Effector memory CD8-positive, alpha-beta T cell (primary cell): ENCODE measurements around the gene SOHLH1.
A peak's percentile ranks its signal among the peaks of the same experiment; 100 is the strongest.

ENCODE experiments used
- ATAC-seq: fragments of 150-1000 bp; cut with Tn5 transposase; replicated peaks from 2 replicates; pipeline ENCODE4 v1.10.0; 2021; ENCODE audit warnings: mild to moderate bottlenecking, moderate library complexity
- DNase-seq, 3 experiments: peaks; one replicate each; pipeline ENCODE4 v3.0.0; 2021
- H3K27ac Mint-ChIP-seq, 2 donors: one replicate each; pipeline ENCODE4 v1.8.0; 2022; ENCODE audit warnings: mild to moderate bottlenecking in 2 of 2, mixed read lengths in 2 of 2, moderate library complexity in 2 of 2
- H3K27me3 Mint-ChIP-seq, 2 donors: one replicate each; pipeline ENCODE4 v1.8.0; 2022; ENCODE audit warnings: mixed read lengths in 2 of 2
- H3K36me3 Mint-ChIP-seq: one replicate; pipeline ENCODE4 v1.8.0; 2022; ENCODE audit warnings: mild to moderate bottlenecking, moderate library complexity, mixed read lengths; ENCODE audit not compliant: insufficient read depth
- H3K4me1 Mint-ChIP-seq, 2 donors: one replicate each; pipeline ENCODE4 v1.8.0; 2022; ENCODE audit warnings: low read depth in 2 of 2, mixed read lengths in 2 of 2
- H3K4me3 Mint-ChIP-seq, 2 donors: one replicate each; pipeline ENCODE4 v1.8.0; 2022; ENCODE audit warnings: mild to moderate bottlenecking in 2 of 2, mixed read lengths in 2 of 2, moderate library complexity in 2 of 2
- H3K9me3 Mint-ChIP-seq, 2 donors: one replicate each; pipeline ENCODE4 v1.8.0; 2022; ENCODE audit warnings: mixed read lengths in 2 of 2

The SOHLH1 gene

DNA sequence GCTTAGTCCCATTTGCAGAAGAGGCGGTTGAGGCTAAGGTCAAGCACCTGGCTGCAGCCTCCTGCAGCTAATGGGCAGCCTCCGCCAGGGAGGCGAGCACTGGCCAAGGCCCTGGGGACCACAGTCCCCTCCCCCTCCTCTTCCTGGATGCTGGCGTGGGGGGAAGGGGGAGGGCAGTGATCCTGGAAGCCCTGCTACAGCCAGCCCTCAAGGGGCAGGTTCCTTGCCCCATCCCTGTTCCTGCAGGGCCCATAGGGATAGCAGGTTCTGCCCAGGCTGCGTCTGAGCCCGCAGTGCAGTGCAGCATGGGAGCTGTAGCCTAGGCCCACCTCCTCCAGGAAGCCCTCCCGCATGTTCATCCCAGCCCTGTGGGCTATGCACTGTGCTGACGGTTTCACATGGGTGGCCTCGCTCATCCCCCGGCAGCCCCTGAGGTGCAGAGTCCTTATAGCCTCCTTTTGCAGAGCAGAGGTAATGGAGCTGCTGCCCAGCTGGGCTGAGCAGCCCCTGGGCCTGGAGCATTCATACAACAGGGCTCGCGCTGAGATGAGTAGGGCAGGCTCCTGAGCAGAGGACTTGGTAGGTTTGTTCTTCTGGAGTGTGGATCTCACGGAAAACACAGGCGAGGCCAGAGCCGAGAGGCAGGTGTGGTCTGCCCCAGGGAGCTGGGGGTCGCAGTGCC, 38.7 kb upstream of the SOHLH1 start:
- peaks cover 0 to 2% of the 10 kb centered on the region in 2 donors for H3K4me1 Mint-ChIP-seq
- H3K27ac Mint-ChIP-seq: no peak overlapping the region
- H3K27me3 Mint-ChIP-seq: peaks cover 19 to 70% of the 10 kb centered on the region in 2 donors
- no peak overlapping the region for H3K4me3 Mint-ChIP-seq
- H3K9me3 Mint-ChIP-seq: no peaks in the 10 kb centered on the region
- DNase-seq (no peak), ATAC-seq (no peak)
- H3K36me3 Mint-ChIP-seq: no peaks in the 10 kb centered on the region

DNA sequence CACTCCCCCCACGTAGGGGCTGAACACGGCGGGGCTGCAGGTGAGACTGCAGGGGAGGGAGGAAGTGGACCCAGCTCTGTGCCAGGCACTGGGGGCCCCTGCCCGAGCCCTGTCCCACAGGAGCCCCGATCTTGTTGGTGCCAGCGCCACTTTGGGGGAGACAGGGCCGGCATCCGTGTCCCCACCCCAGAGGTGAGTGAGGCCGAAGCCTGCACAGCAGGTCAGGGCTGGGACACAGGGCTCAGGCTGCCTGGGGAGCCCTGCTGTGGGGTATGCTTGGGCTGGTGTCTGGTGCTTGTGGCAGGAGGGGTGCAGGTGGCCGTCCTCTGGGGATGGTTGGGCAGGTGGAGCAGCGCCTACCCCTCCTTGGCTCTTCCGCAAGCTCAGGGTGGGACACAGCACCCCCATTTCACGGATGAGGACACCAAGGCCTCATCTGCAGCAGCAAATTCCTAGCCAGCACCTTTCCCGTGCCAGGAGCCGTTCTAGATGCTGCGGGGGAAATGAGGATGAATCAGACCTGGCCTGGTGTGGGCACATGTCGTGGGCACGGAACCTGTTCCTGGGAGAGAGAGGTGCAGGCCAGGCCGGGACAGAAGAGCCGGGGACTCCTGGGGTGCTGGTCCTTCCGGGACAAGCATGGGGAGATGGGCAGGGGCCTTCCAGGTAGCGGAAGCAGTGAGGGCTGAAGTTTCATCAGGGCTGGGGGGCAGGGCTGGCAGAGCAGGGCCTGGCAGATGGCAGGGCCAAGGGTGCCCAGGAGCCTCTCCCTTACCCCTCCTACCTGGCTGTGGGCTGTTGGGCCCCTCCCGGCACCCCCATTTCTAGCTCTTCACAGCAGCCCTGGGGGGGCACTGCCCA, 37.9 kb upstream of the SOHLH1 start:
- DNase-seq (no peak), ATAC-seq (no peak)
- no peaks in the 10 kb centered on the region for H3K9me3 Mint-ChIP-seq
- no peak overlapping the region for H3K27ac Mint-ChIP-seq
- H3K27me3 Mint-ChIP-seq: peaks cover 19 to 62% of the 10 kb centered on the region in 2 donors
- no peak overlapping the region for H3K4me3 Mint-ChIP-seq
- no peaks in the 10 kb centered on the region for H3K36me3 Mint-ChIP-seq
- H3K4me1 Mint-ChIP-seq: peaks cover 0 to 2% of the 10 kb centered on the region in 2 donors

DNA sequence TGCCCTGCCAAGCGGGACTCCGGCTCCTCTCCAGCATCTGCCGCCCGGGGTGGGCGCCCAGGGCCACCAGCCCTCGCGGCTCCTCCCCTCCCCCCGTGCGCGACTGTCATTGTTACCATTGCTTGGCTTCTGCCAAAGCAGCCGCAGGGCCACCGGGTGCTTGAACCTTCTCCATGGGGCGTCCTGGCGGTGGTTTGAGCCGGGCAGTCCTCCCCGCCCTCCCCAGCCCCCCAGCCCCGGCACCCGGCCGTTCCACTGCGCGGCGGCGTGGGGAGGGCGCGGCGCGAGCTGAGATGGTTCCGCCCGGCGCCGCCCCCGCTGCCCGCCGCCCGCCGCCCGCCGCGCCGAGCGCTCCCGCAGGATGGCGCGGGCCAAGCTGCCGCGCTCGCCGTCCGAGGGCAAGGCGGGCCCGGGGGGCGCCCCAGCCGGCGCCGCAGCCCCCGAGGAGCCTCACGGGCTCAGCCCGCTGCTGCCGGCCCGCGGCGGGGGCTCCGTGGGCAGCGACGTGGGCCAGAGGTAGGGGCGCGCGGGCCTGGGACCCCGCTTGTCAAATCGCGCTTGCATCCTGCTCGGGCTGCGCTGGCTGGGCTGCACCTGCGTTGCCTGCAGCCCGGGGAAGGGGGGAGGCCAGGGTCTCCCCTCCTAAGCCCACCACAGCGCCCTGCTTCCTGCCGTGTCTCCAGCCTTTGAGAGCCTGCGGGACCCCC, 37.1 kb upstream of the SOHLH1 start:
- no peak overlapping the region for H3K27ac Mint-ChIP-seq
- peaks cover 19 to 61% of the 10 kb centered on the region in 2 donors for H3K27me3 Mint-ChIP-seq
- H3K4me1 Mint-ChIP-seq: peaks cover 0 to 2% of the 10 kb centered on the region in 2 donors
- H3K9me3 Mint-ChIP-seq: peaks cover under 1 to 2% of the 10 kb centered on the region in 2 donors
- no peaks in the 10 kb centered on the region for H3K36me3 Mint-ChIP-seq
- H3K4me3 Mint-ChIP-seq: no peak overlapping the region
- DNase-seq (no peak), ATAC-seq (no peak)

DNA sequence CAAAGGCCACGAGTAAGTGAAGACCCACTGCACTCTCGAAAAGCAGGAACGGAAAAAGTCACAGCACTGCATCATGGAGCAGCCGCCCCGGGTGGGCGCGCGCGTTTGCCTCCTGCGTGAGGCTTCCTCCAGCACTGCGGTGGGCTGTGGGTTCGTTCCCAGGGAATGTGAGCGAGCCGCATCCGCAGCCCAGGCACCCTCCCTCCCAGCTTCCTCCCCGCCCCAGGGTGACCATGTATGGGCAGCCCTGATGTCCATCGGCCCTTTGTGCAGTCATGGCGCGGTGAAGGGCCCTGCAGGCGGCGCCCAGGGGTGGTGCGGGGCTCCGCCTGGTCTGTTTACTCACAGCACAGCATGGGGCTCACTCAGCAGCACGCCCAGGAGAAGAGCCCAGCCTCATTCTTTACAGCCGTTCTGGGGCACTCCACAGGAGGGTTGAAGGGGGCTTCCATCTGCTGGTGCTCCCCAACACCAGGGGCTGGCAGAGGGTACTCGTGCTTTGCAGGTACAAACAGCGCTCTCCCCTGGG, 35.4 kb upstream of the SOHLH1 start:
- H3K36me3 Mint-ChIP-seq: no peaks in the 10 kb centered on the region
- H3K27me3 Mint-ChIP-seq: peaks cover 20 to 58% of the 10 kb centered on the region in 2 donors
- DNase-seq (no peak), ATAC-seq (no peak)
- H3K4me1 Mint-ChIP-seq: peaks cover 0 to 2% of the 10 kb centered on the region in 2 donors
- H3K4me3 Mint-ChIP-seq: no peak overlapping the region
- no peak overlapping the region for H3K27ac Mint-ChIP-seq
- peaks cover 3 to 6% of the 10 kb centered on the region in 2 donors for H3K9me3 Mint-ChIP-seq

DNA sequence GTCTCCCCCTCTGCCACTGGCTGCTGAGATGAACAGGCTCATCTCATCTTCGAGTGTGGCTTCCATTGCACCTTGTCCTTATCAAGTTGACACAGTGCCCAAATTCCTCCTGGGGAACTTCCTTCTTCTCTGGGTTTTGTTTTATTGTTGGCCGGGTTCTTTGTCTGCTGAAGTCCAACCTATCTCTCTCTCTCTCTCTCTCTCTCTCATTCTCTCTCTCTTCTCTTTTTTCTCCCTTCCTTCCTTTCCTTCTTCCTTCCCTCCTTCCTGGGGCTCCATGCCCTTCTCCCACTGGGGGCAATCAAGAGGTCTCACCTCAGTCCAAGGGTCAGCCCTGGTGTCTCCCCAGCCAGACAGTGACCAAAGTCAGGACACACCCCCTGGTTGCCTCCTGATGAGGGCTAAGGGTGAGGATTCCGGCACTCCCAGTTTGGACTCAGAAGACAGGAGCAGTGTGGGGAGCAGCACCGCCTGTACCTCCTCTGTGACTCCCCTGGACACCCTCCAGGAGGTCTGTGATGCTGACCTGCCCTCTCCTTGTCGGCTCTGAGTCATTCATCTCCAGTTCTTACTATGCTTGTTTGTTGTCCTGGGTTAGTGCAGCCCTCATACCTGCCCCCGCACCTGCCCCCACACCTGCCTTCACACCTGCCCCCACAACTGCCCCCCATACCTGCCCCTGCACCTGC, 33.4 kb upstream of the SOHLH1 start:
- H3K27ac Mint-ChIP-seq: no peak overlapping the region
- ATAC-seq: no peak
- no peak for DNase-seq

DNA sequence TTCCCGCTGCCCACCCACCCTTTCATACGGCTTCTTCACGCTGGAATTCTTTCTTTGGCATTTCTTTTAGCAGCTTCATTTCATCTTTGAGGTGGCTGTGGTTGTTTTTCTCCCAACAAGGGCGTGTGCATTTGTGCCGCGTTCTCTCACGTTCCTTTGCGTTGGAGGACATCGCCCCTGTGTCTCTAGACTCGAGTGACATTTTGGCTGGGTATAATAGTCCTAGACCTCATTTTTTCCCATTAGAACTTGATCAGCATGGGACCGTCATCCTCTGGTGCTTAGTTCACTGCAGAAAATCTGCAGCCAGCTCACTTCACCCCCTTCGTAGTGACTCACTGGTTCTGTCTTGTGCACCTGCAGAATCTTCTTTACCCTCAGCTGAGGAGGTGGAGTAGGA, 32.2 kb upstream of the SOHLH1 start:
- H3K27ac Mint-ChIP-seq: peak overlapping the region in 1 of 2 donors; percentile 10
- no peaks in the 10 kb centered on the region for H3K36me3 Mint-ChIP-seq
- ATAC-seq: no peak
- H3K9me3 Mint-ChIP-seq: peaks cover 3 to 6% of the 10 kb centered on the region in 2 donors
- peaks cover 13 to 58% of the 10 kb centered on the region in 2 donors for H3K27me3 Mint-ChIP-seq
- no peak overlapping the region for H3K4me3 Mint-ChIP-seq
- no peak for DNase-seq
- peaks cover 0 to 3% of the 10 kb centered on the region in 2 donors for H3K4me1 Mint-ChIP-seq

More for the DNA sequence above, 33.4 kb upstream of the SOHLH1 start:
- H3K4me1 Mint-ChIP-seq: peaks cover 0 to 4% of the 10 kb centered on the region in 2 donors
- no peak overlapping the region for H3K4me3 Mint-ChIP-seq
- H3K27me3 Mint-ChIP-seq: peaks cover 18 to 57% of the 10 kb centered on the region in 2 donors
- H3K36me3 Mint-ChIP-seq: no peaks in the 10 kb centered on the region
- peaks cover 3 to 6% of the 10 kb centered on the region in 2 donors for H3K9me3 Mint-ChIP-seq

DNA sequence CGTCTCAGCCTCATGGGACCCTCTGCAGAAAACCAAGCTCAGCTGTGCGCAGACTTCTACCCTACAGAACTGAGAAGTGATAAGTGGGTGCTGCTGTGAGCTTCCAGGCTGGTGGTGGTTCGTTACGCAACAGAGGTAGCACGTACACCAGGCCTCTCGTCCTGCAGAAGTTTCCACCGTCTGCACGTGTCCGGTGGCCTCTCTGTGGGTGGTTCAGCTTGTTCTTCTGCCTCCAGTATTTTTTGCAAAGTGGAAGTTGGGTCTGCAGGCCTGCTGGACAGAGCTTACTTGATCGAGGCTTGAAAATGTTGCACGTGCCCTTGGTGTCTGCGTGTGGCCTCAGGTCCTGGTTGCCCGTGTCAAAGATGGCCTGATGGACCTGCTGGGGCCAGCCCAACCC, 30.2 kb upstream of the SOHLH1 start:
- DNase-seq (no peak), ATAC-seq (no peak)
- no peaks in the 10 kb centered on the region for H3K36me3 Mint-ChIP-seq
- H3K27ac Mint-ChIP-seq: no peak overlapping the region
- peaks cover 0 to 3% of the 10 kb centered on the region in 2 donors for H3K4me1 Mint-ChIP-seq
- H3K9me3 Mint-ChIP-seq: peaks cover 3 to 6% of the 10 kb centered on the region in 2 donors
- no peak overlapping the region for H3K4me3 Mint-ChIP-seq
- peaks cover 19 to 63% of the 10 kb centered on the region in 2 donors for H3K27me3 Mint-ChIP-seq

DNA sequence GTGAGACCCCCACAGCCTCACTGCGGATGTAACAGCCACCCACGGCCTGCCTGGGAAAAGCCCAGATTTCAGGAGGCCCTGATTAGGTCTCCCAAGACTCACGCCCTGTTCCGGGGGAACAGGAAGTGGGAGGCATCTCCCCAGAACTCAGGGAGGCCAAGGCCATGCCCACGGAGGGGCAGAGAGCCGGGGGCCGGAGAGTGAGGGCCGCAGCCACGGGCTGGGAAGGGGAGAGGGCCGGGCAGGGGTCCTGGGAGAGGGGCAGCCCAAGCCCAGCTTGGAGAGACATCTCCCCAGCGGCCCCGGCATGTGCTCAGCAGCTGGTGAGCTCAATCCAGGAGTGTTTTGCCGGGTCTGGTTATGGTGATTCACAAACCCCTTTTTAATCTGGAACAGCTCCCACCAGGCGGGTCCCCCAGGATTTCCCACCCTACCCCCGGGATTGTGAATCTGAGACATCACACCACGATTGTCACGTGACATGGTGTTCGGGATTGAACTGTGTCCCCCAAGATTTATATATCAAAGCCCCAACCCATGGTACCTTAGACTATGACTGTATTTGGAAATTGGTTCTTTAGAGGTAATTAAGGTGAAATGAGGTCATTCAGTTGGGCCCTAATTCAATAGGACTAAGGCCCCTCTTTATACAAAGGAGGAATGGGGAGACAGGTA, 29.3 kb upstream of the SOHLH1 start:
- Mint-ChIP-seq H3K4me3 (no peak overlapping the region), H3K27ac (no peak overlapping the region), H3K27me3 (peaks cover 19 to 62% of the 10 kb centered on the region in 2 donors), H3K9me3 (peaks cover 3 to 6% of the 10 kb centered on the region in 2 donors), H3K36me3 (no peaks in the 10 kb centered on the region), H3K4me1 (peaks cover 0 to 3% of the 10 kb centered on the region in 2 donors)
- DNase-seq (no peak), ATAC-seq (no peak)

DNA sequence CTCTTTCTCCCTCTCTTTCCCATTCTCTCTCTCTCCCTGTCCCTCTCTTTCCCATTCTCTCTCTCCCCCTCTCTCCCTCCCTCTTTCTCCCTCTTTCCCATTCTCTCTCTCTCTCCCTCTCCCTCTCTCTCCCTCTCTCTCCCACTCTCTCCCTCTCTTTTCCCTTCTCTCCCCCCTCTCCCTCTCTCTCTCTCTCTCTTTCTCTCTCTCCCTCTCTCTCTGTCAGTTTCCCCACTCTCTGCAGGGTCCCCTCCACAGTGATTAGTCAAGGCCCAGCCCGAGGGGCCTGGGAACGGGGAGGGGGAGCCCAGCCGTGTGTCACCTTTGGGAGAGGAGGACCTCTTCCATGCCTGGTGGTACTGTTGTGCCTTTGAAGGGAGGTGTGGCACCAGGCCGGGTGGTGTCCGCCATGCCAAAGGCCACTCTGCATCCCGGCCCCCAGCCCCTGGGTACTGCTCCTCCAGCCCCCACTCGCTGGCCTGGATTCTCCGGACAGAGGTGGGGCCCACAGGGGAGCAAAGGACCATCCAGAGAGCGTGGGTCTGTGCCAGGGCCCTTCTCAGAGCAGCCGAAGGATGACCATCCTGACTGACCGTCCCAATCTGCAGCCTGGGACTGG, 28.1 kb upstream of the SOHLH1 start:
- Mint-ChIP-seq H3K4me1 (peaks cover 0 to 3% of the 10 kb centered on the region in 2 donors), H3K9me3 (peaks cover 3 to 6% of the 10 kb centered on the region in 2 donors), H3K4me3 (no peak overlapping the region), H3K27ac (no peak overlapping the region), H3K27me3 (peaks cover 19 to 60% of the 10 kb centered on the region in 2 donors), H3K36me3 (no peaks in the 10 kb centered on the region)
- ATAC-seq: no peak
- DNase-seq: no peak

DNA sequence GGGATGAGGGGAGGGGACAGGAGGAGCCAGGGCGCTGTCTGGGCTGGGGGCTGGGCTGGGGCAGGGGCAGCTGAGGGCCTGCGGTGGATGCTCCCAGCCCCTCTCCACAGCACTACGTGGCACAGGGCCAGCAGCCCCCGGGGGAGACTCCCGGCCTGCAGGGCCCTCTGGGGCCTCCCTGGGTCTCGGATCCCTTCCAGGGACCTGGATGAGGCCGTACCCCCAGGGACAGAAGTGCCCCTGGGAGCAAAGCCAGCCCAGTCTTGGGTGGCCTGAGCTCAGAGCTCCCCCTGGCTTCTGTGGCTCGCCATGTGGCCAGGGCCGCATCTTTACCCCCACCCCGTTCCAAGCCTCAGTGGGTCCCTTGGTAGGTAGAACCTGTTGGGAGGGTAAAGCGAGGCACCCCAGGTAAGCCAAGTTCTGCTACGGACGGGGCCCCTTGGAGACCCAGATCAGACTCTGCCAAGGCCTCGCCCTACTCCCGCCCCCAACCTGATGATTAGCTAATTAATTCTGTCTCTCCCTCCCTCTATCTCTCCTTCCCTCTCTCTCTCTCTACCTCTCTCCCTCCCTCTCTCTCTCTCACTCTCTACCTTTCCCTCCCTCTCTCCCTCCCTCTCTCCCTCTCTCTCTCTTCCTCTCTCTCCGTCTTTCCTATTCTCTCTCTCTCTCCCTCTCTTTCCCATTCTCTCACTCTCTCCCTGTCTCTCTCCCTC, 27.0 kb upstream of the SOHLH1 start:
- H3K4me3 Mint-ChIP-seq: no peak overlapping the region
- H3K4me1 Mint-ChIP-seq: peaks cover 0 to 3% of the 10 kb centered on the region in 2 donors
- DNase-seq (no peak), ATAC-seq (no peak)
- peaks cover under 1 to 4% of the 10 kb centered on the region in 2 donors for H3K9me3 Mint-ChIP-seq
- peaks cover 19 to 60% of the 10 kb centered on the region in 2 donors for H3K27me3 Mint-ChIP-seq
- H3K36me3 Mint-ChIP-seq: no peaks in the 10 kb centered on the region
- H3K27ac Mint-ChIP-seq: no peak overlapping the region

DNA sequence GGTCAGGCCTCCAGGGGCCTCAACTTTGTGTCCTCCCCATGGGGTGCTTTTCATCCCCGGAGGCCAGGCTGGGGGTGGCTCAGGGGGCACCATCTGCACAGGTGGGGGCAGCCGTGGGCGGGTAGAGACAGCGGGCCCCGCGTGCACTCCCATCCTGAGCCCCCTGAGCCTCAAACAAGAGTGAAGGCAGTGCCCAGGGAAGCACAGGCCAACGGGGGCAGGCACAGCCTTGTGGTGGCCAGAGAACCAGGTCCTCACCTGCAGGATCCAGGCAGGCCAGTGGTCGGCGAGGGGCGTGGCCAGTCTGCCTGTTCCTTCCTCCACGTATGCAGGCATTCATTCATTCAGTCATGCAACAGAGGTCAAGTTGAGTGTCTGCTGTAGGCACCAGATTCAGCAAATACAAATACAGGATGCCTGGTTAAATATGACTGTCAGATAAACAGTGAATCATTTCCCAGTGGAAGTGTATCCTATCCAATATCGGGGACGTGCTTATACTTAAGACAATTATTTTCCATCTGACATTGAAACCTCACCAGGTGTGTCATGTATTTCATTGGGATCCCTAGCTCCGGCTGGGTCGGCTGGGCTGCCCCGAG, 25.0 kb upstream of the SOHLH1 start:
- H3K4me3 Mint-ChIP-seq: no peak overlapping the region
- ATAC-seq (no peak), DNase-seq (no peak)
- H3K9me3 Mint-ChIP-seq: no peaks in the 10 kb centered on the region
- H3K36me3 Mint-ChIP-seq: no peaks in the 10 kb centered on the region
- H3K27me3 Mint-ChIP-seq: peaks cover 12 to 57% of the 10 kb centered on the region in 2 donors
- H3K4me1 Mint-ChIP-seq: peaks cover 0 to 3% of the 10 kb centered on the region in 2 donors
- no peak overlapping the region for H3K27ac Mint-ChIP-seq
